Femur (tissue), 1 donor: ENCODE results near the gene CRAMP1.

Experiments used
- DNase-seq: peaks from one replicate; pipeline ENCODE4 v3.0.0-alpha.2; 2017

CRAMP1 gene

DNA sequence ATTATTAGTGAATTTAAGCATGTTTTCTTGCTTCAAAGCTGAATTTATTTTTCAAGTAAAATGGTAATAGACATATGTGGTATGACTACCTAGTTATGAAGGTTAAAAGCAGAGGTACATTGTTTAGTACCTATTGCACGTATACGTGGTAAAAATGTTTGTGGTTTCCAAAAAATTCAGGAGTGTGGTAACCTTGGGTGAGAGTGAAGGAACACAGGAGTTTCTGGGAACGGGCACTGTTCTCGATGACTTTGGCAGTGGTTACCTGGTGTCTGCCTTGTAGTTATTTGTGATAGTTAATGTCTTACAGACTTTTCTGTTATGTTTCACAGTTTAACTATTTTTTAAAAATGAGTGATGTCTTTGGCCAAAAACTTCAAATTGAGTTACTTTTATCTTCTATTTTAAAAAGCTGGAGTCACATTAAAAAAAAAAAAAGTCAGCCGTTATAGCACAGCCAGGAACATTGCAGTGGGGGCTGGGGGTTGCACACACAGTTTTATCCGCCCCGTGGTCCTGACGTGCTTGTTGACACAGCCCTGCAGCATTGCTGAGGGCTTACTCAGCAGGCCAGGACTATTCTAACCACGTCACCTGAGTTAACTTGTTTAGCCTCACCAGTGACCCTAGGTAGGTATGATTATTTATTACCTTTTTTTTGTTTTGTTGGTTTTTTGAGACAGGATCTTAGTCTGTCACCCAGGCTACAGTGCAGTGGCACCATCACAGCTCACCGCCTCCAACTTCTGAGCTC lies 76.8 kb downstream of the CRAMP1 start:
- DNase-seq = no peak

DNA sequence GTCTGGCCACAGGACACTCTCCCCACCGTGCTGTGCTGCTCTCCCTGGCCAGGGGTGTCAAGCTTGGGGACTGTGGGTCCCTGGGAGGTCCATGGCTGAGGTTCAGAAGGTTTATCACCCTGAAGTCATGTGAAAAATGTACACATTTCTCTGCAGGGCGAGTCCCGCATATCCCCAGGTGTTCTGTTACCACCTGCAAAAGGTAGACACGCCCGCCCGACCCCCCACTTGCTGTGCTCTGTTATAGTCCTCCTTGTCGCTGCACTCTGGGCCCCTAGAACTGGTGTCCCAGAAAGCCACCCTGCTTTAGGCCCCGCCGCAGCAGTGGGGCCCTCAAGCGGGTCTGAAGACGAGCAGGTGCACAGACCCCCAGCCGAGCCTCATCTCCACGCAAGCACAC lies 77.7 kb downstream of the CRAMP1 start:
- DNase-seq = no peak

- DNase-seq = no peak
Observed at GRCh38 chr16:1690810-1691209, 78.7 kb downstream of the CRAMP1 start.

- DNase-seq = no peak
Observed at GRCh38 chr16:1691276-1691675, 79.1 kb downstream of the CRAMP1 start.

DNA sequence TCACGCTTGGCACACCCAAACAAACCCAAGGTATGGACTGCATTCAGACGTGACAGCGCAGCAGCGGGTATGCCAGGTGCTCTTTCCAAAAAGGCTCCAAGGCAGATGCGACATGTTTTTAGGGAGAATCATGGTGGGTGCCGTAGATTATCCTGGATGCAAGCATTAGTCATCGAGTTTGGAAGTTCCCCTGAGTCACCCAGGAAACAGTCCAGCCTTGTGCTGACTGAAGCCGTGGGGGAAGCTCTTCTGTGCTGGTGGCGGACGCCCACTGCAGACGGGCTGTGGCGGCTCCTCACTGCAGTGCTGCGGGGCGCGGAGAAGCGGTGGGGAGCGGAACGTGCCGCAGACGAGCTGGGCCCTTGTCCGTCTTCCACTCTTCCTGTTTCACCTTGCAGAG lies 79.8 kb downstream of the CRAMP1 start:
- DNase-seq = no peak

GRCh38 chr16:1696863-1697262 lies 84.7 kb downstream of the CRAMP1 start:
- no peak for DNase-seq

GRCh38 chr16:1698680-1699079 lies 86.5 kb downstream of the CRAMP1 start:
- DNase-seq = no peak

GRCh38 chr16:1700246-1700645 lies 88.1 kb downstream of the CRAMP1 start:
- no peak for DNase-seq

DNA sequence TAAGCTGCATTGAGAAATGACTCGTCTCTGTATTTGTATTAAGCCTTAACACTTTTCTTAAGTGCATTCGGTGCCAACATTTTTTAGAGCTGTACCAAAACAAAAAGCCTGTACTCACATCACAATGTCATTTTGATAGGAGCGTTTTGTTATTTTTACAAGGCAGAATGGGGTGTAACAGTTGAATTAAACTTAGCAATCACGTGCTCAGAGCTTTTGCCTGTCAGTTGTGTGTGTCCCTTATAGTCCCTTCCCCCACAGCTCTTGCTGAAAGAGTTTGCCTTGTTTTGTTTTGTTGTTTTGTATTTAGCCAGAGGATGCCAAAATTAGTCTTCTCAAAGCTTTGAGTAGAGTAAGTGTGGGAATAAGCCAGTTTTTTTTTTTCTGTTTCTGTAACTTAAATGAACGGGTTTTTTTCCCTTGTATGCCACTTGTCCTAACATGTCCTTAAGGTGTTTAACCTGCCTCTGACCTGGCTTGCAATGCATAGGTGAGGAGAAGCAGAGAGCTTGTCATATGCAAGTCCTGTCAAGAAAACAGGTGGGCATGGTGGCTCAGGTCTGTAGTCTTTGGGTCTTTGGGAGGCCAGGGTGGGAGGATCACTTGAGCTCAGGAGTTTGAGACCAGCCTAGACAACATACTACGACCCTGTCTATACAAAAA lies 89.2 kb downstream of the CRAMP1 start:
- DNase-seq = no peak

DNA sequence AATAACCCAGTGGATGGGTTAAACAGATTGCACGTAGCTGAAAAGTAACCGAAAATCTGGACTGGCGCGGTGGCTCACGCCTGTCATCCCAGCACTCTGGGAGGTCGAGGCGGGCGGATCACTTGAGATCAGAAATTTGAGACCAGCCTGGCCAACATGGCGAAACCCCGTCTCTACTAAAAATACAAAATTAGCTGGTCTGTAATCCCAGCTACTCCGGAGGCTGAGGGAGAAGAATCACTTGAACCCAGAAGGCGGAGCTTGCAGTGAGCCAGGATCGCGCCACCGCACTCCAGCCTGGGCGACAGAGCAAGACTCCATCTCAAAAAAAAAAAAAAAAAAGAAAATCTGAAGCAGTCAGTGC lies 93.1 kb downstream of the CRAMP1 start:
- peak; percentile 33 for DNase-seq

- DNase-seq = peak; percentile 96
Observed at GRCh38 chr16:1705688-1706385, 93.7 kb downstream of the CRAMP1 start, which contains the start of gene MAPK8IP3. TSS of gene MAPK8IP3 (plus strand) at chr16:1706195. CDS start at chr16:1706340, 145 bp downstream.

GRCh38 chr16:1706386-1707192 lies 94.4 kb downstream of the CRAMP1 start:
- DNase-seq = no peak

- no peak for DNase-seq
Observed at GRCh38 chr16:1707193-1707790, 95.1 kb downstream of the CRAMP1 start.

DNA sequence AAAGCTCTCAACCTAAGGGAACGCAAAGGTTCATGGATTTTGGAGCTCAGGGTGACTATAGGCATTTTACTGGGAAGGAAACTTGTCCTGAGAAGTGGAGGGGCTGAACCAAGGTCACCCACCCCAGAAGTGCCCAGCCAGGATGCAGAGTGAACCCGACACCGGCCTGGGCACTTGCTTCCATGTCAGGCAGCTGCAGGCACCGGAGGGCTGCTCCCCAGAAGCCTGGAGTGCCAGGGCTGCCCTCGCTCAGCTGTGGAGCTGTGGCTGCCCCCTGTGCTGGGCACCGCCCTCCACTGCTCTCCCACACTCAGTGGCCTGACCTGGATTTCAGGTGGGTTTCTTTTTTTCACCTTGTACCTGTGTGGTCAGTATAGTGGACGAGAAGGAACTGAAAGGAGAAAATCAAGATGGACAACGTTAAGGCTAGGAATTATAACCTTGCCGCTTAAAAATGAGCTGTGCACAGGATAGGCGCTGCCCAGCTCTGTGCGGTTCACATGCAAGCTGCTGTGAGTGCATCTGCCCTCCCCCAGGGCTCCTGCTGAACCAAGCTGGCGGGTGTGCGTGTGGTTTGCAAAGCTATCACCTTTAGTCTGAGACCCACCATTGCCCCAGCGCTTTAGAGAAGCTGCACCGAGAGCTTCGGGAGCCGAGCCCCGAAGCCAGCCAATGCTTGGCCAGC lies 96.1 kb downstream of the CRAMP1 start:
- no peak for DNase-seq

GRCh38 chr16:1708768-1709180 lies 96.6 kb downstream of the CRAMP1 start:
- no peak for DNase-seq

DNA sequence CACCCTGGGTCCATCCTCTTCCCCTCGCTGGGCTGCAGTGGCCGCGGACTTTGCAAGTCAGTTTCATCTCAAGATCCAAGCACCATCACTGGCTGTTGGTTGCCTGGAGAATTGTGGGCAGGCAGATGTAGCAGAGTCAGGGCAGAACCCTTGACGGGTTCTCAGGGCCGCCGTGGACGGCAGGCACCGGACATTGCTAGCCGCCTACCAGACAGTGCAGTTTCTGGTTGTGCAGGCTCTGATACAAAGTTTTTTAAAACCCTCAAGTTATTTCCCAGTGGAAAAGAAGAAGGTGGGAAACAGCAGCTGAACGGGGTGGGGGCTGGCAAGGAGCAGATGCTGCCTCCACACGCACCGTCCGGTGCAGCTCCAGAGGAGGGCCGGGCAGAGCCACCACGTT lies 97.2 kb downstream of the CRAMP1 start:
- DNase-seq = no peak

DNA sequence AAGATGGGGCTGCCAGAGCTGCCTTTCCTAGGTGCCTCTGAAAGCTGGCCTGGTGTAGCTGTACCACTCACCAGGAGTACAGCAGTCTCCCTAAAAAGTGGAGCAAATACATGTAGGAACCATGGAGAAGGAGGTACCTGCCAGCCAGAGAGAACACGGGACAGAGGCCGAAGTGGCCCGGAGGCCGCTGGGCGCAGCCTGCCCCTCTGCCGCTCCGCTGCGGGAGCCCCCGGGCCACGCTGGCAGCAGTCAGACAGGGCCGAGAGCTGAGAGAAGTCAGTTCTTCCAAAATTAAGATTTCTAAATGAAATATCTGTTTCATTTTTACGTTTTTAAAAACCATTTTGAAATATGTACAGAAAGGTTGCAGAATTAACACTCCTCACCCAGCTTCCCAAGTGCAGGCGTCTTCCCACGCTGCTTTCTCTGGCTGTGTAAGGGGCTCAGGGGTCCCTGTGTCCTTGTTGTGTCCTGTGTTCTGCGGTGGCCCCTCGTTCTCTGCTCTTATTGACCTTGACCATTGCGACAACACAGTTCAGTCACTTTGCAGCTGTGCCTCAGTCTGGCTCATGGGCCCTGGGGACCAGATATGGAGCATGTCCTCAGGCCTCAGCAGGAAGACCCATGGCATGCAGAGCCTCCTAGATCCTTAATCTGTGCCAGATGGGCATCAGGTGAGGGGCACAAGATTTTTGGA lies 98.8 kb downstream of the CRAMP1 start:
- DNase-seq = no peak

DNA sequence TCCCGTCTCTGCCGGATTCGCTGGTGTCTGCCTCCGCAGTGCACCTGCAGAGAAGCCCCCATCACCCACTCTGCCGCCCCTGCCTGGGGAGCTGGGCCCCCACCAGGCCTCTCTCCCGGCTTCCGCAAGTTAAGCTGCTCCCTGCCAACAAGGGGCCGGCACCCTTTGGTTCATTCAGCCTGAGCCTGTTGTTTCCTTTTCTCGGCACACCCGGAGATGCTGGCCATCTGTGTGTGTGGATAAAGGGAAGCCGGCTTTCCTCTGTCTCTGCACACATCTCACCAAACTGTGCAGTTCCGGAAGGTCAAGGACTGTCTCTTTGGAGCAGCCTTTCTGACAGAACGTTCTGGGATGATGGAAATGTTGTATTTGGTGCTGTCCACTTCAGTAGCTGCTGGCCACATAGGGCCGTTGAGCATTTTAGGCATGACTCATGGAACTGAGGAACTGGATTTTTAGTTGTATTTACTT lies 100.7 kb downstream of the CRAMP1 start:
- DNase-seq = no peak

DNA sequence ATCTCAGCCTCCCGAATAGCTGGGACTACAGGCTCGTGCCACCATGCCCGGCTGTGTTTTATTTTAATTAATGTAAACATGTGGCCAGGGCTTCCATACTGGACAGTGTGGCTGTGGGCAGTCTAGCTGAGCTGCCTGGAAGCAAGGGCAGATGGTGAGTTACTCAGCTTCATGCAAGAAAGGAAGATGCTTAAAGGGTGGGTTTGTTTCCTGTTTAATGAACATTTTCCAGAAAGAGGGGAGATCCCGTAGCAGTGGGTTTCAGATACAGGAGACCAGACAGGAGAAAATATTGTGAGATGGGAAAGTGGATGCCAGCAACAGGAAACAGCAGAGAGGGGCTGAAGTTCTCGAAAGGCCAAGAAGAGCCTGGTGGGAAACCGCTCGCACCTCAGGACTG lies 101.2 kb downstream of the CRAMP1 start:
- no peak for DNase-seq

DNA sequence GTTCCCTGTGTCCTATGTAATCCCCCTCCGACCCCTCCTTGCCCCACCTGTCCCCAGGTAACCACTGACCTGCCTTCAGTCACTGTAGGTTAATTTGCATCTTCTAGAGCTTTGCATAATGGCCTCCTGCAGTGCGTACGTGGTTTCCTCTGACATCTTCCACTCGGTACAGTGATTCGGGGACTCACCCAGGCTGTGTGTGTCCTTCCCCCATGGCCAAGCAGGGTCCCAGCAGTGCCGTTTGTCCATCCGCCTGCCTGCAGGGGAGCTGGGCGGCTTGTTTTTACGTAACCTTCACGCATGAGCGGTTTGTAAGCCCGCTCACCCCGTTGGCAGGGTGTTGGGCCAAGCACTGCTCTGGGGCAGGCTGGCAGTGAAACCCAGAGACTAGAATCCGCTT lies 101.8 kb downstream of the CRAMP1 start:
- no peak for DNase-seq

DNA sequence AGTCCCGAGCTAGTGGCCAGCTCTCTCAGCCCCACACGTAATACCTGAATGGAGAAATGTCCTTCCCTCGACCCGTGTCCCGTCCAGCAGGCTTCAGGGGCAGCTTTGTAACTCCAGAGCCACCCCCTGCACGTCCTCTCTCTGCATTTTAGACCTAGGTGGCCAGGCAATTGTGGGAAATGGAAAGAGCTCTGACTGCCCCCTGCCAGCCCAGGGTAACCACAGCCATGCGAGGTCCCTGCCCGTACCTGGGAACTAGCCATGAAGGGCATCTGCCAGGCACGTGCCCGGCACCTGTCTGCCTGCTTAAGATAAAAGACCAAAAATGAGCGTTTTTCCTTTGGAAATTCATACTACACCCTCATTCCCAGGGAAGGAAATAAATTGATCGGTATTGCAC lies 103.1 kb downstream of the CRAMP1 start:
- no peak for DNase-seq
